Gastroesophageal sphincter (tissue), 3 donors: ENCODE results near the gene LRP11.

Source experiments
- CTCF ChIP-seq, 4 experiments: fragments of 200-600 bp in 2 of 4; fragments of 450-650 bp in 2 of 4; sonication (generic) in 1 of 4; IDR thresholded peaks; one replicate each; pipeline ENCODE4 v1.5.1; 2017 to 2019; ENCODE audit warnings: antibody characterized with exemption in 4 of 4, mild to moderate bottlenecking in 2 of 4, moderate library complexity in 2 of 4
- EP300 ChIP-seq: sonication (generic); formaldehyde crosslinking; IDR thresholded peaks from one replicate; pipeline ENCODE4 v1.6.1; 2017; ENCODE audit warnings: antibody characterized with exemption, mild to moderate bottlenecking
- POLR2A ChIP-seq, 2 donors: fragments of 450-650 bp; IDR thresholded peaks; one replicate each; pipeline ENCODE4 v1.6.1; 2017; ENCODE audit warnings: antibody characterized with exemption in 2 of 2, mild to moderate bottlenecking in 2 of 2, moderate library complexity in 1 of 2
- POLR2AphosphoS5 ChIP-seq: sonication (generic); formaldehyde crosslinking; IDR thresholded peaks from one replicate; pipeline ENCODE4 v1.6.1; 2017; ENCODE audit warnings: antibody characterized with exemption

- no peak for TF ChIP-seq CTCF (IDR thresholded peaks at IDR 0.05)
- TF ChIP-seq POLR2A (IDR thresholded peaks at IDR 0.05) = no peak
- no peak for TF ChIP-seq EP300
- no peak for TF ChIP-seq POLR2AphosphoS5
Observed at GRCh38 chr6:149806127-149806526, 58.0 kb downstream of the LRP11 start.
